SKM-1 treated with dmso at 0.1 percent for 144 hours (cell line): ENCODE measurements around the gene GNMT.
"Not testable (repeated sequence)": the region's sequence is repeated elsewhere in the genome, so short reads cannot be mapped to it uniquely, and the experiment has no call there.

Experiments used
- DNase-seq: peaks from one replicate; lab custom pipeline; 2025; ENCODE audit not compliant: unreplicated experiment; lab: John Stamatoyannopoulos, UW

GNMT gene

DNA sequence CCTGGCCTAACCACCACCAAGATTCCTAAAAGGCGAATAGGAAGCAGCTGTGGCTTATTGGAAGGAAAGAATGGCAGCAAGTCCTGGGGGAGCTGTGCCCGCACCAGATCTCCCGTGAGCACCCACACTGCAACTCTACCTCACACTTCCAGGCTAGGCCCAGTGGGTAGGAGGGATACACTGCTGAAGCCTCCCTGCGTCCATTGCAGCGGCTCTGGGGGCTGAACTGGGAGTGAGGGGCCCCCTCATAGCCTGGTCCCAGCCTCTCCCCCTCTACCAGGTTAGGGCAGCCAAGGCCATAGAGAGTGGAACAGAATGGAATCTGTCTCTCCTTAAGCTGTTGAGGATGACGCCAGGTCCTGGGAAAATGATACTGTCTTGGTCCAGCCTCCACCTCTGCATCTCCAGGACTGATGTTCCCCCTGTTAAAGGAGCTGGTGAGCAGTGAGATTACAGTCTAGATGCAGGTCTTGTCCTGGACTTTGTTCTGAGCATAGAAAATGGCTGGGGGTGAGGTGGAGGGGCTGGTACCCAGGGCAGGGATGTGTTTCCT, 20.0 kb upstream of the GNMT start:
- no peak for DNase-seq

DNA sequence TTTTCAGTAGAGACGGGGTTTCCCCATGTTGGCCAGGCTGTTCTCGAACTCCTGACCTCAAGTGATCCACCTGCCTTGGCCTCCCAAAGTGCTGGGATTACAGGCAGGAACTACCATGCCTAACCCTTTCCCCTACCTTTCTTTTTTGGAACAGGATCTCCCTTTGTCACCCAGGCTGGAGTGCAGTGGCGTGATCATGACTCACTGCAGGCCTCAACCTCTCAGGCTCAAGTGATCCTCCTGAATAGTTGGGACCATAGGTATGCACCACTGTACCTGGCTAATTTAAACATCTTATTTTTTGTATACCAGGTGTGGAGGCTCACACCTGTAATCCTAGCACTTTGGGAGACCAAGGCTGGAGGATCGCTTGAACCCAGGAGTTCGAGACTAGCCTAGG, 19.2 kb upstream of the GNMT start:
- DNase-seq = not testable (repeated sequence)

DNA sequence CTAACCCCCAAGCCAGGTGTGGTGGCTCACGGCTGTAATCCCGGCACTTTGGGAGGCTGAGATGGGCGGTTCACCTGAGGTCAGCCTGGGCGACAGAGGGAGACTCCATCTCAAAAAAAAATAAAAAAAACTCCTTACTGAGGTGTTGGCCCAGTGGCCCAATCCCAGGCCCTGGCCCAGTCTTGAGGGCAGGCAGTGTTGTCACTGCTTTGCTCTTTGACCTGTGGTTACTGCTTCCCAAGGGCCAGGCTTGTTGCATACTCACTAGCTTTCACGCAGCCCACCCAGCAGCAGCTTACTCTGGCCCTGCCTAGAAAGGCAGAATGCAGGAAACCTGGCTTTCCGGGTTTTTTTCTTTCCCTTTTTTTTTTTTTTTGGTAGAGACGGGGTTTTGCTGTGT, 18.1 kb upstream of the GNMT start:
- DNase-seq = no peak

DNA sequence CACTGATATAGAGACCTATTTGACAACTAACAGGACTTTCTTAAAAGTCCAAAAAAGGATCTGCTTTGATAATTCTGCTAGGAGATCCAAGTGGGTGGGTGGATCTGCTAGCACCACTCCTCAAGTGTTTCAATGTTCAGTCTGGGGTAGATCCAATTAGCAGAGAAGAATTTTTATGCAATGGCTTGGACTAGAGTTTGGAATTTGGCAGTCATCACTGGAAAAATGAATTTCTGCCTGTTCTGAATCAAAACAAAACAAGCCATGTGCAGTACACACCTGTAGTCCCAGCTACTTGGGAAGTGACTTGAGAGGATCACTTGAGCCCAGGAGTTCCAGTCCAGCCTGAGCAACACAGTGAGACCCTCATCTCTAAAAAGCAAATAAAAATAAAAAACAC, 12.6 kb upstream of the GNMT start:
- DNase-seq = no peak

DNA sequence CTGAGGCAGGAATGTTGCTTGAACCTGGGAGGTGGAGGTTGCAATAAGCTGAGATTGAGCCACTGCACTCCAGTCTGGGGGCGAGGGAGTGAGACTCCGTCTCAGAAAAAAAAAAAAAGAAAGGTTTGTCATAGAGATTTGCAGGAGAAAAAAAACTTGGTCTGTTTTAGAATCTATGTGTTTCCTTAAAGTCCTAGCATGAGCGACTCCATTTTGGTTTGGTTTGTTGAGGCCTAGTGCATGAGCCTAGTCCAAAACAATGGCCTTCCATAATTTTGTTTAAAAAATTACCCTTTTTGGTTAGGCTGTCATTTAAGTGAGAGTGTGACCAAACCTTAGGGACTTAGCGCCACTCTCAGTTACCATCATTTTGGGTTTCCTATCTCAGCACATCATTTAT, 8.2 kb upstream of the GNMT start:
- DNase-seq = no peak

DNA sequence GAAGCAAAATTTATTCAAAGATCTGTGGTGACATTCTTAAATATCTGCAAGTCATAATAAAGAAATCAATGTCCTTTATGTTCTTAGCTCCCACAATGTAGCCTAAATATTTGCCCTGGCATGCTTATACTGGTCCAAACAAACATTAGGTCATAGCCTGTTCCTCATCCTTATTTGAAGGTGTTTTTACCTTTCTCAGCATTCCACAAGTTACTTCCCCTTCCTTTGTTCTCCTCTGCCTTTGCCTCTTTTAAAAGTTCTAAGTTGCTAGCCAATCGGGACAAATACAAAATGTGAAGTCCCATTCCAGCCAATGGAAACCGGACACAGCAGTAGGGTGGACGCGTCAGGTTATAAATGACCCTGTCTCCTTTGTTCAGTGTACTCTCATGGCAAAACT, 6.1 kb upstream of the GNMT start:
- not testable (repeated sequence) for DNase-seq

DNA sequence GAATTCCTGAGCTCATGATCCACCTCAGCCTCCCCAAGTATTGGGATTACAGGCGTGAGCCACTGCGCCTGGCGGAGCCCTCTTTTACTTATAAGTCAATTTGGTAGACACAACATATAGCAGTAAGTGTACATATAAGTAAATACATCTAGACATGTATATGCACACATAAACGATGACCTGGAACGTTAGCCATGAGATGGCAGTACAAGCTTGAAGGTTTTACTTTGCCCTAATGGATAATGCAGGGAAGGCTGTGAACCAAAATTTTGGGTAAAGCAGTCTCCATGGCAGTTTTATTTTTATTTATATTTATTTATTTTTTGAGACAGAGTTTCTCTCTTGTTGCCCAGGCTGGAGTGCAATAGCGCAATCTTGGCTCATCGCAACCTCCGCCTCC, 2.4 kb upstream of the GNMT start:
- no peak for DNase-seq

DNA sequence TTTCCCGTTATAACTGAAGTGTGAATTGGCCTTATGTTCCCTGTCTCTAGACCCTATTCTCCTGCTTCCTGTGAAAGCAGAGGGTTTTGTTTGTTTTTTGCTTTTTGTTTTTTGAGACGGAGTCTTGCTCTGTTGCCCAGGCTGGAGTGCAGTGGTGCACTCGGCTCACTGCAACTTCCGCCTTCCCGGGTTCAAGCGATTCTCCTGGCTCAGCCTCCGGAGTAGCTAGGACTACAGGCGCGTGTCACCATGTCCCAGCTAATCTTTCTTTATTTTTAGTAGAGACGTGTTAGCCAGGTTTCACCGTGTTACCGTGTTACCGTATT, 674 bp upstream of the GNMT start:
- DNase-seq = no peak

DNA sequence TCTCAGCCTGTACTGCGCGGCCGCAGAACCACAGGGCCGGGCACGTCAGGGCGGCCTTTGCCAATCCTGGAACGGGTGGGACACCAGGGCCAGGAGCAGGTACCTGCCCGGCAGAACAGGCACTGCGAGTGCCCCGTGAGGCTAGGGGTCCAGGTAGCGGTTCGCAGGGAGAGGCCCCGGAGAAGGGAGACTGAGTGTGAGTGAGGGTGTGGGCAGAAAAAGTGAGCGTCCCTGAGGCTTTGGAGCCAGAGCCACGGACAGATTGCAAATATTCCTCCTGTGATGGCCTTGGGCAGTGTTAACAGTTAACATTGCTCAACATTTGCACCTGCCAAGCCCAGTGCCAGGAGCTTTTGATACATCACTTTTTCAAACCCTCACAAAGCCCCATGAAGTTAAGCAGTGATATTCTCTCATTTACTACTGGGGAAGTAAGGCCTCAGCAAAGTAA, 491 bp downstream of the GNMT start:
- DNase-seq = no peak

DNA sequence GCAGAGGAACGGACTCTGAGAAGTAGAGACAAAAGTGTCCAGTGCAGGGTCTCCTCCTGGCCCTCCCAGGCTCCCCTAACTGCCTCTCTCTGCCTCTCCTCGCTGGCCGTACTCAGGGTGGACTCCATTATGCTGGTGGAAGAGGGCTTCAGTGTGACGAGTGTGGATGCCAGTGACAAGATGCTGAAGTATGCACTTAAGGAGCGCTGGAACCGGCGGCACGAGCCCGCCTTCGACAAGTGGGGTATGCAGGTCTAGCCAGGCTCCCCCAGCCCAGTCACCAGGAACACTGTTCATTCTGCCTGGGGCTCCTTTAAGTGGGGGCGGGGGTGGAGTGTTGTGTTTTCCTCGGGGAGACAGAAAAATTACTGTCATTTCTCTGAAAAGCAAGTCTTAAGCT, 1.5 kb downstream of the GNMT start:
- DNase-seq = no peak

DNA sequence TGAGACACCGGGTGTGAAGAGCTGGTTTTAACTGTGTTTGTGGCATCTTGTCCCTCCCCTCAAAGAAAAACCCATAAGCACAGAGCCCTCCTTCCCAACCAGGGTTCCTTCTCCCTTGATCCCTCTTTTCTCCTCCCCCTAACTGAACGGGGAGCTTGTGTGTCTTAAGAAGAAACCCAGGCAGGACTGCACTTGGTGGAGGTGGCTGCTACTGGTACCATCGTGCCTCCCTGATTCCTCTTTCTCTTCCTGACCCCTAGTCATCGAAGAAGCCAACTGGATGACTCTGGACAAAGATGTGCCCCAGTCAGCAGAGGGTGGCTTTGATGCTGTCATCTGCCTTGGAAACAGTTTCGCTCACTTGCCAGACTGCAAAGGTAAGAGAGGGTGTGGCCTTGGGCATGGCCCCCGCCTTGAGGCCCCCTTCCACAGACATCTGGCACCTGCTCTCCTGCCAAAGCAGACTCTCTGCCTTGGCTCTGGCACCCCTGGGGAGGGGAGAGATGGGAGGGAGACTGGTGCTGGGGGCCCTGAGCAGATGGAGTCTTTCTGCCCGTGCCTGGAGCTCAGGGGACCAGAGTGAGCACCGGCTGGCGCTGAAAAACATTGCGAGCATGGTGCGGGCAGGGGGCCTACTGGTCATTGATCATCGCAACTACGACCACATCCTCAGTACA, 2.1 kb downstream of the GNMT start:
- no peak for DNase-seq

DNA sequence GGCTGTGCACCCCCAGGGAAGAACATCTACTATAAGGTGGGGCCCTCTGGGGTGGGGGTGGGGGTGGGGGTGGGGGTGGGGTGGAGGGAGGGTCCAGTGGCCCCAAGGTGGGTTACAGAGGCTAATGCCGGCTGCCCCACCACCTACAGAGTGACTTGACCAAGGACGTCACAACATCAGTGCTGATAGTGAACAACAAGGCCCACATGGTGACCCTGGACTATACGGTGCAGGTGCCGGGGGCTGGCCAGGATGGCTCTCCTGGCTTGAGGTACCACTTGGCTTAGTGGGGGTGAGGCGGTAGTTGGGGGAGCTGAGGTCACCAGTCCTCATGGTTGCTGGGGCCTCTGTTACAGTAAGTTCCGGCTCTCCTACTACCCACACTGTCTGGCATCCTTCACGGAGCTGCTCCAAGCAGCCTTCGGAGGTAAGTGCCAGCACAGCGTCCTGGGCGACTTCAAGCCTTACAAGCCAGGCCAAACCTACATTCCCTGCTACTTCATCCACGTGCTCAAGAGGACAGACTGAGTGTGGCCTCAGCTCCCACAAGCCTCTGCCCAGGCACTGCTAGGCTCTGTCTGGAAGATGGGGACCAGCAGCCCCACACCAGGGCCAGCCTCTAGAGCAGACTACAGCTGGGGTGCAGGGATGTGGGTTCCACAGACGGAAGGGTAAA, 2.8 kb downstream of the GNMT start:
- no peak for DNase-seq

DNA sequence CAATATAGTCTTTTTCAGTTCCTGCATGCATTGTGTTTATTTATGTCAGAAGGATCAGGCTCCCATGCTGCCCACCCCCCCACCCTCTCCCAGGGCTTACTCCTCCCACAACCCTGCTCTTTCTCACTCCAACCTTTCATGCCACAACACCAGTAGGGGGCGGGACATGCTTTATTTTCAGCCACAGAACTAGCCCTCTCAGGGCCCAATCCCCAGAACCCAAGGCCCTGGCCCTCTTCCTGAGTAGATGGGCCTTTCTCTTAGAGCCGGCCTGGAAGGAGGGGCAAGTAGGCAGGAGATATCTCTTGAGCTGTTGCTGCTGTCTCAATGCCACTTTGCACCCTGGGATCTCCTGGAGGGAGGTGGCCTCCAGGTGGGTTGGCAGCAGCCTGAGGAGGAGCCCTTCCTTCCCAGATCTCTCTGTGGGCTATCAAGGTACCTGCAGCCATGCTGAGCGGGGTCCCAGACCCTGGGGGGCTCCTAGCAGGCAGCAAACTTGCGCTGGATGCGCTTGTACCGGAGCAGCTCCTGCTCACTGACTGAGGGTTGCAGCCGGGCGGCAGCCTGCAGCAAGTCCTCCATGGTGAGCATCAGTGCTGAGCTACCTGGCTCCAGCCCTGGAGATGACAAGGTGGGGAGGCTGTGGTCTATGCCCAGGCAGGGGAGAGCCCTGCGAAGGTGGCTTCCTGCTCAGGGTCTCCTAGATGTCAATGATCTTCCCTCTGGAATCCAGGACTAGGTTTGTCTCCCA, 3.5 kb downstream of the GNMT start:
- peak; percentile 30 for DNase-seq

DNA sequence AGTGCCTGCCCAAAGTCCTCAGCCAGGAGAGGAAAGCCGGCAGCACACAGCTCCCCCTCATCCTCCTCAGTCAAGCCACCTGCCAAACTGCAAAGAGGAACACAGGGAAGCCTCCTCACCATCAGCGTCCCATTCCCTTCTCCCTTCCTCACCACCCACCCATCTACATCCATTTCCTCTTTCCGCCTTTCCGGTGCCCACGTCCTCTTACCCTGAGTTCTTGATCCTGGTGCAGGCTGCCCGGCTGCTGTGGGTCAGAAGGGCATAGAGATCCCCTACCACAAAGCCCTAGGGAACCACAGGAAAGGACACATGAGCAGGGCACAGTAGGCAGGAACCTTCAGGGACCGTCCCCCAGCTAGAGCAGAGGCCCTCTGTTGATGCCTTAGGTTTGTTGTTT, 6.0 kb downstream of the GNMT start:
- DNase-seq = no peak

DNA sequence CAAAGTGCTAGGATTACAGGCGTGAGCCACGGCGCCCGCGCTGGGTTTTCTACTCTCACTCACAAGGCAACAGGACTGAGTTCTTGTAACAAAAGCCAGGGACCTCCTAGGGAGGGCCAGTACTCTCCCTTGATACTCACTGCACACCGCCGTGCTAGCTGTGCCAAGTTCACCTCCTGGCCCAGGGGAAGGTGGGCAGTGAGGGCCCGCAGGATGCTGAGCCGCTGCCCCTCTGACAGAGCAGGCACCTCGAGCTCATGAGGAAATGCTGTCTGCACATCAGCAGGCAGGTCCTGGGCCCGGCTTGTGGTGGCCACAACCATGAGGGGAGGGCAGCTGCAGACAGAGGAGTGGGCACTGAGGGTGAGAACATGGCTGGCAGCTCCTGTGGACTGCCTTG, 6.7 kb downstream of the GNMT start:
- no peak for DNase-seq

DNA sequence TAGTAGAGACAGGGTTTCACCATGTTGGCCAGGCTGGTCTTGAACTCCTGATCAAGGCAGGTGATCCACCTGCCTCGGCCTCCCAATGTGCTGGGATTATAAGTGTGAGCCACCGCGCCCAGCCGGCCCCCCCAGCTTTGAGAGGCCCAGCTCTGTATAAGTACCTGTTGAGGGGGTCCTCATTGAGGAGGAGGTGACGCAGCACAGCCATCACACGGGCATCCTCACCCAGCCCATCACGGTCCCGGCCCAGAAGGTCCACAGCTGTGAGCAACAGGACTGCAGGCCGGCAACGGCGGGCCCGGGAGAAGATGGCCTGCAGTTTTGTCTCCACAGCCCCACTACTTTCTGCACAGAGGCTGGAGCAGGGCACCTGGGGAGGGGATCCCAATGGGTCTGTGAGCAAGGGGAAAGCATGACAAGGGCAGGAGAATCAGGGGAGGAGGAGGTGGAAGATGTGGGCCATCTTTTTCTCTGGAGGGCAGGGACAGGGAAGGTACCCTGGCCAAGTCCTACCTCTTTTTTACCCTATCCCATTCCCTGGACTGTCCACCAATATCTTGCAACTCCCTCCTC, 7.7 kb downstream of the GNMT start:
- DNase-seq = no peak

DNA sequence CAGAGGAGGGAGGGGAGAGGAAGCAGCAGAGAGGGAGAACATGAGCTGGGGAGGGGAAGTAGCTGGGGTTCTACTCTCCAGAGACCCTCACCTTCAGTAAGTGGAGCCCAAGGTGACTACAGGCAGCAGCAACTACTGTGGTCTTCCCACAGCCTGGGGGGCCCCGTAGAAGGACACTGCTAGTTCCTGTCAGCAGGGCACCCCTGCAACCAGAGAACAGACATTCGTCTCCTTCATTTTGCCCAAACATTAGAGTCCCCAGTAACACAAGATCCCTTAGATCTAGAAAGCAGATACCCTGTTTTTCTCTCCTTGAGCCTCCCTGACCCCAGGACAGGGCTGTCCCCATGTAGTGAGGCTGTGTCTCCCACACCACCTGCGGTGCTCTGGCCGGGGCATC, 8.2 kb downstream of the GNMT start:
- DNase-seq = no peak

DNA sequence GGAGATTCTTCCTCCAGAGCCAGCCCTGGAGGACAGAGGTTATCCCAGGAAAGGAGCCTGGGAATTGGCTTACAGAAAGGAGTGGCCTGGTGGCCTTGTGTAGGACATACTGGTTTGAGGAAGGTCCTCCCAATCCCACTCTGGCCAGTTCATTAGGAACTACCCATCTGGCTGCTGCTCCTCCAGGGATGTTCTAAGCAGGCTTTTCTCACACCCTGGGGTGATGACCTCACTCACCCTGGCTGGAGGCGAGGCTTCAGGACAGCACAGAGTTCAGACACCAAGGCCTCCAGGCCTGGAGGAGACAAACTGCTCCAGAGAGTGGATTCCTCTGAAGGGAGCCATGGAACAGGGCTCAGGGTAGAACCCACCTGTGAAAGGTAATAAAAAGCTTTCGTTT, 8.9 kb downstream of the GNMT start:
- no peak for DNase-seq

DNA sequence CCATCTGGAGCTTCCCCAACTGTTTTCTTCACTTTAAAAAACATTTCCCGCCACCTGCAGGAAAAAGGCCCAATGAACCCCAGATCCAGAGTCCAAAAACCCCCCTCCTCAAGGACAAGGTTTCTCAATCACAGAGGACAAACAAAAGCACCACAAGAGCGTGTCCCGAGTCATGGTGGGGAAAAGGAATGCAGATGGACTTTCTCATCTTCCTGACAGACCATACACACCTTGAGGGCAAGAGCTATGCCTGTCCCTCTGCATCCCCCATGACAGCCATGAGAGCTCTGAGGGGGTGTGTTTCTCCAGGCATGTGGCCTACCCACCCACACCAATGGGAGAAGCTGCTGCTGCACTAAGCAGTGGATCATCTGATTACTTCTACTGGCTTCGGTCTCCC, 9.4 kb downstream of the GNMT start:
- DNase-seq = no peak

DNA sequence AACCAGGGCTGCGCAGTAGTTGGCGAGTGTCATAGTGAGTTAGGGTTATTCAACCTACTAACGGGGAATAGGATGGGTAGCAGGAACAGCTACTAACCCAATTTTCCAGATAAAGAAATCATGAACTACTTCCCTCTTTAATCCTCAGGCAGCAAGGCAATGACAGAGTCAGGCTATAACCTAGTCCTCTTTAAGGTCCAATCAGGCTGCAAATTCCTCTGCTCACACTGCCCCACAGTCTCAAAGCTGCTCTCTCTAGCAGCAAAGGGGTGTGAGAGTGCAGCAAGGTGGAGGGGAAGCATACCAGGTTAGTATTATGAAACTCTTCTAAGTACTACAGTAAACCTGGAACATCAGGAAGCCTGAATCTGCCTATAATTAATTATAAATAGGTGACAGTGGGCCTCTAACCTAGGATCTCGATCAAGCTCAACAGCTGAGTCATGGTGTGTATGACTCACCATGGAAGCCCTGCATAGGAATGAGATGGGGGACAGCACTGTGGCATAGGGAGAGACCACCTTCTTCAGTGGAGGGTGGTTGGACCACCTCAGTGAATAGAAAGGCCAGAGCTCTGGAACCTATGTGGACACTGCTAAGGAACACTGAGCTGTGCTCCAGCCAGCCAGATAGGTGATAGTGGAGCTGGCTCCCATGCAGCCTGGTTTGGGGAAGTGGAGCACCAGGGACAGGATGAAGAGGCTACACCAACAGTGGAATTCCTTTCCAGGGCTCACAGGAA, 10.5 kb downstream of the GNMT start:
- no peak for DNase-seq

DNA sequence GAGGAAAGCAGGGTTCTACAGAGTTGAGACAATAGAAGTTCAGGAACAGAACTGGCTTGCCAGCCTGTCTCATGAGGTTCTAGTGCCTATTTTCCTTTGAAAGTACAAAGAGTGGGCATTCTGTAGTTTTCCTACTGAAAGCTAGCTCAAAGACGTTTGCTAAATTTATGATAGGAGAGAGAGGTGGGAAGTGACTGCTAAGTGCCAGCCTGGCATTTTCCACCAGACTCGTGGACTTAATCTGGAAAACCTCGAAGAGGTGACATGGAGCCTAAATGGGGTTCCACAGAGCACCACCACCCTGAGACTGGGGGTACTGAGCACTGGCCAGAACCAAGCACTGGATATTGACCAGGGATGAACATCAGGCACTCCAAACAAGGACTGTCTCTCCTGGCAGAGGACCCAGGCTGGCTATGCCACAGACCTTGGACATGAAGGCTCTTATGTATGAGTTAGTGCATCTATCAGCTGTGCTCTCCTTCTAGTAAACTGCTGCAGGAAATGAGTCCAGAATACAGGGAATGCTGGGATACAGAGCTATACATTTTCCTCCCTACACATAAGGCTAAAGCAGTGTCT, 11.3 kb downstream of the GNMT start:
- DNase-seq = no peak
